T47D (cell line): ENCODE measurements around the gene UPK3A.
"Not testable (repeated sequence)": the region's sequence is repeated elsewhere in the genome, so short reads cannot be mapped to it uniquely, and the experiment has no call there.

Source experiments
- DNase-seq, 2 experiments: peaks; one replicate each; pipeline versions ENCODE4 v3.0.0 to v3.0.0-alpha.2; 2011 to 2012; ENCODE audit warnings: low read depth in 1 of 2, low spot score in 1 of 2
- JUND ChIP-seq: IDR thresholded peaks from 2 replicates; pipeline ENCODE4 v1.6.1; 2012; ENCODE audit warnings: low read depth
- in situ Hi-C: cut with HindIII; loops from 2 replicates; pipeline ENCODE4 v1.10.0; 2016; ENCODE audit warnings: low sequenced_read_pairs, low pct_unique_long_range_greater_than_20kb

UPK3A gene

GRCh38 chr22:45322873-45323525 lies 38.2 kb downstream of the UPK3A start:
- TF ChIP-seq JUND, result no peak
- DNase-seq, result no peak
- in situ Hi-C loops, result no loop called here

- DNase-seq, result no peak
- in situ Hi-C loops, result no loop called here
- no peak for TF ChIP-seq JUND
These were observed 38.9 kb downstream of the UPK3A start for GRCh38 chr22:45323695-45324094.

- no peak for TF ChIP-seq JUND
- no peak for DNase-seq
- in situ Hi-C loops, result no loop called here
These were observed 39.6 kb downstream of the UPK3A start for GRCh38 chr22:45324311-45324711.

GRCh38 chr22:45328261-45328660 lies 43.5 kb downstream of the UPK3A start:
- DNase-seq, in situ Hi-C loops: not testable (repeated sequence)

GRCh38 chr22:45328822-45329529 lies 44.2 kb downstream of the UPK3A start:
- in situ Hi-C loops, result no loop called here
- DNase-seq, result no peak
- no peak for TF ChIP-seq JUND

- in situ Hi-C loops, result no loop called here
- no peak for TF ChIP-seq JUND
- no peak for DNase-seq
These were observed 44.8 kb downstream of the UPK3A start for GRCh38 chr22:45329530-45329936.

GRCh38 chr22:45330548-45330947 lies 45.8 kb downstream of the UPK3A start:
- TF ChIP-seq JUND, result no peak
- in situ Hi-C loops, result no loop called here
- no peak for DNase-seq

GRCh38 chr22:45331486-45331885 lies 46.7 kb downstream of the UPK3A start:
- no peak for DNase-seq
- in situ Hi-C loops, result no loop called here
- TF ChIP-seq JUND, result no peak

GRCh38 chr22:45332001-45332400 lies 47.3 kb downstream of the UPK3A start:
- in situ Hi-C loops, result no loop called here
- TF ChIP-seq JUND, result no peak

GRCh38 chr22:45334068-45334467 lies 49.3 kb downstream of the UPK3A start:
- in situ Hi-C loops, result no loop called here
- DNase-seq, result no peak

More at GRCh38 chr22:45332001-45332400, 47.3 kb downstream of the UPK3A start:
- DNase-seq, result no peak

GRCh38 chr22:45334528-45334927 lies 49.8 kb downstream of the UPK3A start:
- DNase-seq, result no peak
- no peak for TF ChIP-seq JUND

More at GRCh38 chr22:45334068-45334467, 49.3 kb downstream of the UPK3A start:
- TF ChIP-seq JUND, result no peak

GRCh38 chr22:45335021-45335818 lies 50.5 kb downstream of the UPK3A start:
- in situ Hi-C loops, result no loop called here
- no peak for DNase-seq
- TF ChIP-seq JUND, result no peak

More at GRCh38 chr22:45334528-45334927, 49.8 kb downstream of the UPK3A start:
- in situ Hi-C loops, result no loop called here

- DNase-seq, result no peak
- in situ Hi-C loops, result no loop called here
- TF ChIP-seq JUND, result no peak
These were observed 51.2 kb downstream of the UPK3A start for GRCh38 chr22:45335854-45336522.
